ENCODE data around the gene KCNN2. TPM values are rescaled to one million over a fixed set of nuclear protein-coding genes. Genes with fewer than 3 reads are reported as not detected.

The KCNN2 gene
- total and polyA plus RNA-seq, 2 donors from 2014 or later = 1.5 to 1.7 TPM

DNA sequence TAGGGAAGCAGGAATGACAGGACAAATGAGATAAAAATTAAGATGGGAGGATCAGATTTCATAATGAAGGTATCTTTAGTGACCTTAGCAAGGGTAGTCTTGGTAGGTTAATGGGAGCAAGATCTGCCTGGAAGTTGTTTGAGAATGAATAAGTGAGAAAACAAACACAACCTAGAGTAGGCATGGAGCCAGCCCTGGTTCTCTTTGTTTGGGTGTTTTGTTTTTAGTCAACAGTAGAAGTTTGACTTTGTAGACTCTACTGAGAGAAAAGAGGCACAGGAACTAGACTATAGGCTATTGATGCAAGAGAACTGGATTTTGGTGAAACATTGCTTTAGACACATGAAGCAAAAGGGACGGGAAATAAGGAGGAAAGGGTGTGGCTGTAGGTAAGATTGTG is 40.3 kb downstream of the KCNN2 start:
- no peak for FAIRE-seq
- H3K27ac ChIP-seq (ENCODE audit: low read depth in 2 of 2, low read length in 2 of 2) = no peak overlapping the region
- H3K4me1 ChIP-seq (ENCODE audit: control insufficient read depth in 2 of 3, insufficient read depth in 2 of 3, low read depth in 1 of 3, low read length in 3 of 3) = no peaks in the 10 kb centered on the region
- intact Hi-C loops (cut with DNase I) = no loop called here
- H3K27me3 ChIP-seq (ENCODE audit: control insufficient read depth, insufficient read depth, low read length) = no peaks in the 10 kb centered on the region
- H3K9me3 ChIP-seq (ENCODE audit: control insufficient read depth in 2 of 3, insufficient read depth in 1 of 3, low read length in 3 of 3) = no peaks in the 10 kb centered on the region
- no peaks in the 10 kb centered on the region for H3K36me3 ChIP-seq (ENCODE audit: control insufficient read depth in 2 of 3, insufficient read depth in 3 of 3, low read length in 3 of 3)
- no peak overlapping the region for H3K4me3 ChIP-seq (ENCODE audit: low read length in 3 of 3)
- TF ChIP-seq, protein P1, sequence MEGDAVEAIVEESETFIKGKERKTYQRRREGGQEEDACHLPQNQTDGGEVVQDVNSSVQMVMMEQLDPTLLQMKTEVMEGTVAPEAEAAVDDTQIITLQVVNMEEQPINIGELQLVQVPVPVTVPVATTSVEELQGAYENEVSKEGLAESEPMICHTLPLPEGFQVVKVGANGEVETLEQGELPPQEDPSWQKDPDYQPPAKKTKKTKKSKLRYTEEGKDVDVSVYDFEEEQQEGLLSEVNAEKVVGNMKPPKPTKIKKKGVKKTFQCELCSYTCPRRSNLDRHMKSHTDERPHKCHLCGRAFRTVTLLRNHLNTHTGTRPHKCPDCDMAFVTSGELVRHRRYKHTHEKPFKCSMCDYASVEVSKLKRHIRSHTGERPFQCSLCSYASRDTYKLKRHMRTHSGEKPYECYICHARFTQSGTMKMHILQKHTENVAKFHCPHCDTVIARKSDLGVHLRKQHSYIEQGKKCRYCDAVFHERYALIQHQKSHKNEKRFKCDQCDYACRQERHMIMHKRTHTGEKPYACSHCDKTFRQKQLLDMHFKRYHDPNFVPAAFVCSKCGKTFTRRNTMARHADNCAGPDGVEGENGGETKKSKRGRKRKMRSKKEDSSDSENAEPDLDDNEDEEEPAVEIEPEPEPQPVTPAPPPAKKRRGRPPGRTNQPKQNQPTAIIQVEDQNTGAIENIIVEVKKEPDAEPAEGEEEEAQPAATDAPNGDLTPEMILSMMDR (IDR thresholded peaks at IDR 0.05; ENCODE audit: borderline replicate concordance, extremely low read depth, insufficient read depth) = no peak
- DNase-seq = no peak
- no peak overlapping the region for H3K9ac ChIP-seq (ENCODE audit: low read length in 3 of 3)

DNA sequence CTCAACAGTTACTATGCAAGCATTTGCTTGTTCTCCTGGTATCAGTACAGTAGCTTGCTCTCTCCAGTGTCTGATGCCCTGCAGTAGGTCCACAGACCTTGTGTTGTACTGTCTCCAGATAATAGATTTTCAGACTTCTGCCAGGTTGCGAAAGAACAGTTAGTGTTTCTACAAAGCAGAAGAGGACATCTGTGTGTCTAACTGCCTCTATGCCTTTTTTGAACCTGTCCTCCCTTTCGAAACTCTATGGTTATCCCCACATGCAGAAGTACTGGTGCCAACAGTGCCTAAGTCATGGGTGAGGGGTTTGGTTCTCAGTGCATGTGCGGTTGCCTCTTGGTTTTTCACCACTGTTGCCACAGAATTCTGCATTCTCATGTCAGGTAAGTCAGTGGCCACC is 45.9 kb downstream of the KCNN2 start:
- no peaks in the 10 kb centered on the region for H3K36me3 ChIP-seq (ENCODE audit: control insufficient read depth in 2 of 3, insufficient read depth in 3 of 3, low read length in 3 of 3)
- H3K9ac ChIP-seq (ENCODE audit: low read length in 3 of 3) = no peak overlapping the region
- H3K4me3 ChIP-seq (ENCODE audit: low read length in 3 of 3) = no peak overlapping the region
- TF ChIP-seq, protein P1 (IDR thresholded peaks at IDR 0.05; ENCODE audit: borderline replicate concordance, extremely low read depth, insufficient read depth) = no peak
- intact Hi-C loops (cut with DNase I) = no loop called here
- no peak overlapping the region for H3K27ac ChIP-seq (ENCODE audit: low read depth in 2 of 2, low read length in 2 of 2)
- FAIRE-seq (no peak), DNase-seq (no peak)
- H3K4me1 ChIP-seq (ENCODE audit: control insufficient read depth in 2 of 3, insufficient read depth in 2 of 3, low read depth in 1 of 3, low read length in 3 of 3) = no peaks in the 10 kb centered on the region
- no peaks in the 10 kb centered on the region for H3K9me3 ChIP-seq (ENCODE audit: control insufficient read depth in 2 of 3, insufficient read depth in 1 of 3, low read length in 3 of 3)
- H3K27me3 ChIP-seq (ENCODE audit: control insufficient read depth, insufficient read depth, low read length) = no peaks in the 10 kb centered on the region

DNA sequence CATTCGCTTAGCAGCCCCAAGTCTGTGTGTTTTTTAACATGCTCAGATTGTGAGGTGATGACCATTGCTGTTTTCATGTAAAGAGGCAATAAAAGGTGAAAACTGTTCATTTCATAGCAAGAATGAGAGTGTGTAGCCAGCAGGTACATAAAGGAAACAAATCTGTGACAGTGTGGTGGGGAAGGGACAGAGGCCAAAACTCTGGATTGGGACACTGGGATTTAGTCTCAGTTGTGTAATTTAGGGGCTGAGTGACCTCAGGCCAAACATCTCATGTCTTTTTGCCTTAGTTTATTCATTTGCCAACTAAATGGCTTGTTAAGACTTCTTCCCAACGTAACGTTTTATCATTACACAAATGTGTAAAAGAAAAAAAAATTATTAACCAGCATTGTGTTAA is 47.0 kb downstream of the KCNN2 start:
- H3K9me3 ChIP-seq (ENCODE audit: control insufficient read depth in 2 of 3, insufficient read depth in 1 of 3, low read length in 3 of 3) = no peaks in the 10 kb centered on the region
- no peaks in the 10 kb centered on the region for H3K27me3 ChIP-seq (ENCODE audit: control insufficient read depth, insufficient read depth, low read length)
- H3K36me3 ChIP-seq (ENCODE audit: control insufficient read depth in 2 of 3, insufficient read depth in 3 of 3, low read length in 3 of 3) = no peaks in the 10 kb centered on the region
- H3K27ac ChIP-seq (ENCODE audit: low read depth in 2 of 2, low read length in 2 of 2) = no peak overlapping the region
- TF ChIP-seq, protein P1 (IDR thresholded peaks at IDR 0.05; ENCODE audit: borderline replicate concordance, extremely low read depth, insufficient read depth) = no peak
- H3K4me1 ChIP-seq (ENCODE audit: control insufficient read depth in 2 of 3, insufficient read depth in 2 of 3, low read depth in 1 of 3, low read length in 3 of 3) = no peaks in the 10 kb centered on the region
- FAIRE-seq = no peak
- H3K4me3 ChIP-seq (ENCODE audit: low read length in 3 of 3) = no peak overlapping the region
- DNase-seq = no peak
- intact Hi-C loops (cut with DNase I) = no loop called here
- H3K9ac ChIP-seq (ENCODE audit: low read length in 3 of 3) = no peak overlapping the region

DNA sequence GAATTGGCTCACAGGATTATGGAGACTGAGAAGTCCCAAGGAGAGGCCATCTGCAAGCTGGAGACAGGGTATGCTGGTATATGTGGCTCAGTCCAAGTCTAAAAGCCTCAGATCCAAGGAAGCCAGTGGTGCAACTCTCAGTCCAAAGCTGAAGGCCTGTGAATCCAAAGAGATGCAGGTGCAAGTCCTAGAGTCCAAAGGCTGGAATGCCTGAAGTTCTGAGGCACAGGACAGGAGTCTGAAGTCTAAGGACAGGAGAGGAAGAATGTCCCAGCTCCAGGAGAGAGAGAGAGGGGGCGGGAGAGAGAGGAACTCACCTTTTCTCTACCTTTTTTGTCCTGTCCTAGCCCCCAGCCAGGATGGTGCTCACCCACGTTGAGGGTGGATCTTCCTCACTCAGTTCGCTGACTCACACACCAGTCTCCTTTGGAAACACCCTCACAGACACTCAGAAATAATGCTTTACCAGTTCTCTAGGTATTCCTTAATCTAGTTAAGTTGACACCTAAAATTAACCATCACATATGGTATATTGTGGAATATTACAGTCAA is 49.6 kb downstream of the KCNN2 start:
- intact Hi-C loops (cut with DNase I) = no loop called here

More for the DNA sequence above, 49.6 kb downstream of the KCNN2 start:
- TF ChIP-seq, protein P1 (IDR thresholded peaks at IDR 0.05; ENCODE audit: borderline replicate concordance, extremely low read depth, insufficient read depth) = no peak
- H3K9ac ChIP-seq (ENCODE audit: low read length in 3 of 3) = no peak overlapping the region
- no peak overlapping the region for H3K4me3 ChIP-seq (ENCODE audit: low read length in 3 of 3)
- no peaks in the 10 kb centered on the region for H3K36me3 ChIP-seq (ENCODE audit: control insufficient read depth in 2 of 3, insufficient read depth in 3 of 3, low read length in 3 of 3)
- FAIRE-seq = no peak
- no peaks in the 10 kb centered on the region for H3K27me3 ChIP-seq (ENCODE audit: control insufficient read depth, insufficient read depth, low read length)
- H3K9me3 ChIP-seq (ENCODE audit: control insufficient read depth in 2 of 3, insufficient read depth in 1 of 3, low read length in 3 of 3) = no peaks in the 10 kb centered on the region
- no peak for DNase-seq
- no peak overlapping the region for H3K27ac ChIP-seq (ENCODE audit: low read depth in 2 of 2, low read length in 2 of 2)
- no peaks in the 10 kb centered on the region for H3K4me1 ChIP-seq (ENCODE audit: control insufficient read depth in 2 of 3, insufficient read depth in 2 of 3, low read depth in 1 of 3, low read length in 3 of 3)
